Measurements from ENCODE around the gene OLFML2A.

OLFML2A gene

GRCh38 chr9:124813501-124814163, 36.7 kb downstream of the OLFML2A start:
- no peak for TF ChIP-seq CTCF (IDR thresholded peaks at IDR 0.05; ENCODE audit: borderline replicate concordance, insufficient read depth, low read depth, low read length)

GRCh38 chr9:124814164-124814535, 37.2 kb downstream of the OLFML2A start:
- TF ChIP-seq CTCF (IDR thresholded peaks at IDR 0.05; ENCODE audit: borderline replicate concordance, insufficient read depth, low read depth, low read length), result no peak
- no peak overlapping the region for H3K4me3 ChIP-seq (ENCODE audit: low read depth, low read length)

More at GRCh38 chr9:124813501-124814163, 36.7 kb downstream of the OLFML2A start:
- no peak overlapping the region for H3K4me3 ChIP-seq (ENCODE audit: low read depth, low read length)

- H3K4me3 ChIP-seq (ENCODE audit: low read depth, low read length), result no peak overlapping the region
- TF ChIP-seq CTCF (IDR thresholded peaks at IDR 0.05; ENCODE audit: borderline replicate concordance, insufficient read depth, low read depth, low read length), result no peak
Measured at GRCh38 chr9:124815601-124816000, 38.7 kb downstream of the OLFML2A start.

- no peak overlapping the region for H3K4me3 ChIP-seq (ENCODE audit: low read depth, low read length)
- 0 out of 2 replicates have a peak, but pooled peaks have one; percentile 6 for TF ChIP-seq CTCF (IDR thresholded peaks at IDR 0.05; ENCODE audit: borderline replicate concordance, insufficient read depth, low read depth, low read length)
Measured at GRCh38 chr9:124818431-124819281, 41.7 kb downstream of the OLFML2A start.

GRCh38 chr9:124820698-124821623, 44.0 kb downstream of the OLFML2A start:
- H3K4me3 ChIP-seq (ENCODE audit: low read depth, low read length), result no peak overlapping the region

More at GRCh38 chr9:124820698-124821623, 44.0 kb downstream of the OLFML2A start:
- TF ChIP-seq CTCF (IDR thresholded peaks at IDR 0.05; ENCODE audit: borderline replicate concordance, insufficient read depth, low read depth, low read length), result no peak
